ENCODE results near the gene ACOT6. TPM values are rescaled to one million over a fixed set of nuclear protein-coding genes. Genes with fewer than 3 reads are reported as not detected.
A peak's percentile ranks its signal among the peaks of the same experiment; 100 is the strongest.

The ACOT6 gene
- total and polyA plus RNA-seq, 8 donors = not detected

DNA sequence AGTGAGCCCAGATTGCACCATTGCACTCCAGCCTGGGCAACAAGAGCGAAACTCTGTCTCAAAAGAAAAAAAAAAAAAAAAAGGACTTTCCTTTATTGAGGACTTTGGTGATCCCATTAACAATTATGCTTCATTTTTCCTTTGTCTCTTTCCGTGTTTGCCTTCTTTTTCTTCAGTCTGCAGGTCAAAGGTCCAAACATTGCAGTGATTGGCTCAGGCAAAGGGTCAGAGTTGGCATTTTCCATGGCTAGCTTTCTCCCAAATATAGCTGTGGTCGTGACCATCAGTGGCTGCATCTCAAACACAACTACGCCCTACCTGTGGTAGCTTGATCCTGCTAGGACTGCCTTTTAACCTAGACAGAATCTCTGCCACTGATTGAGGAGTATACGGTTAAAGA lies 25.5 kb downstream of the ACOT6 start:
- TF ChIP-seq, protein P1, sequence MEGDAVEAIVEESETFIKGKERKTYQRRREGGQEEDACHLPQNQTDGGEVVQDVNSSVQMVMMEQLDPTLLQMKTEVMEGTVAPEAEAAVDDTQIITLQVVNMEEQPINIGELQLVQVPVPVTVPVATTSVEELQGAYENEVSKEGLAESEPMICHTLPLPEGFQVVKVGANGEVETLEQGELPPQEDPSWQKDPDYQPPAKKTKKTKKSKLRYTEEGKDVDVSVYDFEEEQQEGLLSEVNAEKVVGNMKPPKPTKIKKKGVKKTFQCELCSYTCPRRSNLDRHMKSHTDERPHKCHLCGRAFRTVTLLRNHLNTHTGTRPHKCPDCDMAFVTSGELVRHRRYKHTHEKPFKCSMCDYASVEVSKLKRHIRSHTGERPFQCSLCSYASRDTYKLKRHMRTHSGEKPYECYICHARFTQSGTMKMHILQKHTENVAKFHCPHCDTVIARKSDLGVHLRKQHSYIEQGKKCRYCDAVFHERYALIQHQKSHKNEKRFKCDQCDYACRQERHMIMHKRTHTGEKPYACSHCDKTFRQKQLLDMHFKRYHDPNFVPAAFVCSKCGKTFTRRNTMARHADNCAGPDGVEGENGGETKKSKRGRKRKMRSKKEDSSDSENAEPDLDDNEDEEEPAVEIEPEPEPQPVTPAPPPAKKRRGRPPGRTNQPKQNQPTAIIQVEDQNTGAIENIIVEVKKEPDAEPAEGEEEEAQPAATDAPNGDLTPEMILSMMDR (IDR thresholded peaks at IDR 0.05) = no peak
- WGBS, 2 donors = 82 to 84% methylated on average over 5 of the region's 5 CpGs

DNA sequence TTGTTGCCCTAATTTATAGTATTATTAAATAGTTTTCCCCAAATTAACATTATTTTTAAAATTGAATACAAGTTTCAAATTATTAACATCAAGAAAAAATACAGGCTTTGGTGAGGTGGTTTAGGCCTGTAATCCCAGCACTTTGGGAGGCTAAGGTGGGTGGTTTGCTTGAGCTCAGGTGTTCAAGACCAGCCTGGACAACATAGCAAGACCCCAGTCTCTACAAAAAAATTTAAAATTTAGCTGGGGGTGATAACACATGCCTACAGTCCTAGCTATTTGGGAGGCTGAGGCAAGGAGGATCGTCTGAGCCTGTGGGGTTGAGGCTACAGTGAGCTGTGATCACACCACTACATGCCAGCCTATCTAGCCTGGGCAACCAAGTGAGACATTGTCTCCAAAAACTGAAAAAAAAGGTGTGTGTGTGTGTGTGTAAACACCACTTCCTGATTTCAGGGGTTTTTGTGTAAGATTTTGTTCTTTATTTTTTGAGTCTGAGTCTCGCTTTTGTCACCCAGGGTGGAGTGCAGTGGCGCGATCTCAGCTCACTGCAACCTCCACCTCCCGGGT lies 28.6 kb downstream of the ACOT6 start:
- Histone ChIP-seq H3K4me3 (no peak overlapping the region), H3K4me1 (peaks cover 0 to 9% (median 3%) of the 10 kb centered on the region in 3 donors), H3K27ac (no peak overlapping the region), H3K36me3 (no peaks in the 10 kb centered on the region), H3K27me3 (no peaks in the 10 kb centered on the region), H3K9me3 (no peaks in the 10 kb centered on the region)
- intact Hi-C loops (cut with DNase I) = no loop called here
- TF ChIP-seq, protein P1 (IDR thresholded peaks at IDR 0.05) = no peak
- DNase-seq = no peak
- ATAC-seq = no peak
- 84 to 91% methylated on average over 5 of the region's 5 CpGs for WGBS, 2 donors
- FAIRE-seq = no peak

More for the DNA sequence above, 25.5 kb downstream of the ACOT6 start:
- H3K9me3 ChIP-seq = no peaks in the 10 kb centered on the region
- H3K27me3 ChIP-seq = no peaks in the 10 kb centered on the region
- ATAC-seq = no peak
- no peak overlapping the region for H3K4me3 ChIP-seq
- no peak for FAIRE-seq
- no peak for DNase-seq
- no peaks in the 10 kb centered on the region for H3K36me3 ChIP-seq
- no peaks in the 10 kb centered on the region for H3K4me1 ChIP-seq
- no peak overlapping the region for H3K27ac ChIP-seq
- intact Hi-C loops (cut with DNase I) = loop anchor here in 1 of 3 donors (5.0 kb wide), 1 partner anchor 131 kb away; no protein-coding TSS in a partner anchor

DNA sequence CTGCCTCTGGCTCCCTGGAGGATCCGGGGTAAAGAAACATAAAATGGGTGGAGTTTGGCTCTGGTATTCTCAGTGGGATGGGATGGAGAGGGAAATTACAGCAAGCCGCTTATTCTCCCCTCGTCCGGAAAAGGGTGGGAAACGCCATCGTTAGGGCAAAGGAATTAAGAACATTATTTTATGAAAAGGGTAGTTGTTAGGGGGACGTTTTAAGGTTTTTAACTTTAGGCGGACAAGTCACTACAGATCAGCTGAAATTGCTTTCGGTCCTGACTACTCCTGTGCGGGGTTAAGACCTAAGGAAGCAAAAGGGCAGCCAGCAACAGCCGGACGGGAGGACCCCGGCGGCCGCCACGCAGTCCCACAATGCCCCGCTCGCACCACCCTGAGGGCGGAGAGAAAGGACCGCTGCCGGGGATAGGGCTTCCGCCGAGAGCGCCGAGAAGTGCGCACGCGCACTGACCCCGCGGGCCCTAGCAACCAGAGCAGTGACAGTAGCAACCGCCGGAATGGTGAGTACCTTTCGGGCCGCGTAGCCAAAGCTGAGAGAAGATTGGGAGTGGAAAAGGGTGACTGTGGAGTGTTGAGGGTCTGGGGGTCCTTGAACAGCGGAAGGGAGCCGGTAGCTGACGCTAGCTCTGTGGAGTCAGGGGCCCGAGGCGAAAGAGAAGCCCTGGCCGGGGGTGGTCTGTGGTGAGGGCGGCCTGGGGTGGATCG lies 32.4 kb downstream of the ACOT6 start, which contains the start of gene DNAL1:
Gene DNAL1 (plus strand): TSS at position 456 of the 717 bp plus-strand sequence. CDS start 54 bp downstream, at position 510.
- H3K27me3 ChIP-seq = no peaks in the 10 kb centered on the region
- DNase-seq = peak; percentile 90 to 98 (median 92)
- peak within 1 kb of the TSS; percentile 35 to 86 (median 62) for H3K27ac ChIP-seq
- 0% methylated on average over 43 of the region's 43 CpGs for WGBS, 2 donors
- peak within 1 kb of the TSS; percentile 59 to 88 (median 73) for H3K4me3 ChIP-seq
- no peaks in the 10 kb centered on the region for H3K36me3 ChIP-seq
- FAIRE-seq = peak; percentile 87
- intact Hi-C loops (cut with DNase I) = no loop called here
- peaks cover 0 to 9% (median 3%) of the 10 kb centered on the region in 3 donors for H3K4me1 ChIP-seq
- TF ChIP-seq, protein P1 (IDR thresholded peaks at IDR 0.05) = no peak
- peak; percentile 99 to 100 (median 100) for ATAC-seq
- no peaks in the 10 kb centered on the region for H3K9me3 ChIP-seq

DNA sequence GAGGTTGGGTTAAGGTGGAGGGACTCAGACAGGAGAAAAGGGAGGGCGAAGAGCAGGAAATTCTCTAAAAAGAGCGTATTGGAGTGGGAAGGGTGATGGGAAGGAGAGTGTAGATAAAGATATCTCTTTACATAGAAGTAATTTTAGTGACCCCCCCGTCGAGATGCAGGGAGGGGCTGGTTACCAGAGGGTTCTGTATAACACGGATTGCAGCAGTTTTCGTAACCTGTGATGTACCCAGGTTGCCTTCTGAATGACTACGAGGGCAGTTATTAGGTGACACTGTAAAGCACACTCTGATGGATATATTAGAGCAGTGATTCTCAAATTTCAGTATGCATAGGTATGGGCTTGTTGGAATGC lies 32.9 kb downstream of the ACOT6 start:
- no peaks in the 10 kb centered on the region for H3K36me3 ChIP-seq

More for the DNA sequence above, 32.9 kb downstream of the ACOT6 start:
- ATAC-seq (no peak), FAIRE-seq (no peak), DNase-seq (no peak)
- Histone ChIP-seq H3K27me3 (no peaks in the 10 kb centered on the region), H3K4me3 (peak overlapping the region; percentile 59 to 88 (median 73)), H3K9me3 (no peaks in the 10 kb centered on the region), H3K4me1 (peaks cover 0 to 9% (median 3%) of the 10 kb centered on the region in 3 donors), H3K27ac (peak overlapping the region in 1 of 4 donors; percentile 55)
- intact Hi-C loops (cut with DNase I) = no loop called here
- TF ChIP-seq, protein P1 (IDR thresholded peaks at IDR 0.05) = no peak
- WGBS, 2 donors = 1 to 2% methylated on average over 7 of the region's 7 CpGs
